Measurements from ENCODE around the gene NPPB.

- no peak for TF ChIP-seq CTCF (conservative IDR thresholded peaks at IDR 0.05 in 1 of 2, IDR thresholded peaks at IDR 0.05 in 1 of 2; ENCODE audit: low read depth in 1 of 2, low read length in 2 of 2)
- no peak for TF ChIP-seq EZH2 (IDR thresholded peaks at IDR 0.05; ENCODE audit: low read length, missing control alignments)
Measured at GRCh38 chr1:11878891-11879190, 20.1 kb upstream of the NPPB start.

All from fibroblast of lung (primary cell).